Measurements from ENCODE around the gene SON.
"Not testable (repeated sequence)": the region's sequence is repeated elsewhere in the genome, so short reads cannot be mapped to it uniquely, and the experiment has no call there.

The SON gene

GRCh38 chr21:33622253-33622652 is 79.4 kb downstream of the SON start:
- Histone ChIP-seq H3K4me1 (ENCODE audit: insufficient read depth, low read length) (no peaks in the 10 kb centered on the region), H3K27ac (ENCODE audit: low read depth, low read length) (no peak overlapping the region), H3K27me3 (ENCODE audit: control insufficient read depth in 1 of 2, insufficient read depth in 2 of 2, low read length in 2 of 2) (no peaks in the 10 kb centered on the region), H3K9me3 (ENCODE audit: low read length) (no peaks in the 10 kb centered on the region), H3K9ac (ENCODE audit: low read length) (no peak overlapping the region), H3K36me3 (ENCODE audit: insufficient read depth, low read length) (peaks cover 14% of the 10 kb centered on the region), H3K4me3 (ENCODE audit: low read depth in 1 of 2, low read length in 2 of 2) (no peak overlapping the region)

GRCh38 chr21:33626151-33626550 is 83.3 kb downstream of the SON start:
- not testable (repeated sequence) for H3K4me1 ChIP-seq (ENCODE audit: insufficient read depth, low read length); H3K9me3 ChIP-seq (ENCODE audit: low read length); H3K4me3 ChIP-seq (ENCODE audit: low read depth in 1 of 2, low read length in 2 of 2); H3K9ac ChIP-seq (ENCODE audit: low read length); H3K27ac ChIP-seq (ENCODE audit: low read depth, low read length); H3K27me3 ChIP-seq (ENCODE audit: control insufficient read depth in 1 of 2, insufficient read depth in 2 of 2, low read length in 2 of 2)
- H3K36me3 ChIP-seq (ENCODE audit: insufficient read depth, low read length), result peaks cover 13% of the 10 kb centered on the region
